ENCODE results near the gene CENPM. TPM values are rescaled to one million over a fixed set of nuclear protein-coding genes. Genes with fewer than 3 reads are reported as not detected.

The CENPM gene
- polyA plus RNA-seq, 4 donors = 11.2 to 16.2 (median 13.5) TPM

DNA sequence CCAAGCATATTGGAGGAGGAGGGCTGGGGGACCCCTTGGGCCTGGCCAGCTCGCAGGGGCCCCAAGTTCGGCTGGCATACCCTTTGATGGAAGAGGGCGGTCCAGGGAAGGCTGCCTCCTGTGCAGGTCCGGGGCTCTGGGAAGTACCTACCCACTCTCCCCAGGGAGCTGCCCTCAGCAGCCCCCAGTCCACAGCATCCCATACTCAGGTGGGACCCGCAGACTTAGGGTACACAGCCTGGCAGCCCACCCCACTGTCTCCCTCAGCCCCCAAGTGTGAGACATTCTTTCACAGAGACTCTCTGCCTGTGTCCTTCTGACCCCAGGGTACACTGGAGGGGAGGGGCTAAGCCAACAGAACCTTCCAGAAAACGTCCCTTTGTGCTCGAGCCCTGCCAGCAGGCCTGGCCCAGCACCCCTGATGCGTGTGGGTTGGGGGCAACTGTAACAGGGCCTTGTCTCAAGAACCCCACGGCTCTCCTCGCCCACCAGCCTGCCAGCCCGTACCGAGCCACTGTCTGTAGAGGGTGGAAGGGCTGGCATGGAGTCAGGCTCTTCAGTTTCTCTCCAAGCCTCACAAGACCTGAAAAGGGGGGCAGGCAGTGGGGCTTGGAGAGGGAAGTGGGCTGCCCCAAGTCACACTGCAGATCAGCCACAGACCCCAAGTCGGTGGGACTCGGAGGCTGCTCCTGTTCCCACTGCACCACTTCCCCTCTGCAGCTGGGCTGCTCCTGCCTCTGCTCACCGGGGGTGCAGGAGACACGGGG lies 13.4 kb downstream of the CENPM start:
- no peak for DNase-seq (ENCODE audit: low read depth in 4 of 4, low spot score in 3 of 4)

DNA sequence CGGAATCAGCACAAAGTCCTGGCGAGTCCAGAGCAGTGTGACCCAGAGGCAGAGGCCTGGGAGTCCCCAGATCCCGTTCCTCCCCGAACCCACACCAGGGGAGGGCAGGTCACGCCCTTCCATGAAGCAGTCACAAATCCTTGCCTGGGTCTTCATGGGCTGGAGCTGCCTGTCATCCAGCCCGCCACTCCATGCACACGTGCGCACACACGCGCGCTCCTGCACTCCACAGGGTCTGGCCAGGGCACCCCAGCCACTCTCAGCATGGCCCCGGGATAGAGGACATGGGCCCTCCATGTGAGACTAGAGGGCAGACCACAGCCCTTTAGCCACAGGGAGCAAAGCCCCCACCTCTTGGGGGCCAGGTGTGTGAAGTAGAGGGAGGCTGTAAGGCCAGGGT lies 14.6 kb downstream of the CENPM start:
- no peak for DNase-seq (ENCODE audit: low read depth in 4 of 4, low spot score in 3 of 4)

DNA sequence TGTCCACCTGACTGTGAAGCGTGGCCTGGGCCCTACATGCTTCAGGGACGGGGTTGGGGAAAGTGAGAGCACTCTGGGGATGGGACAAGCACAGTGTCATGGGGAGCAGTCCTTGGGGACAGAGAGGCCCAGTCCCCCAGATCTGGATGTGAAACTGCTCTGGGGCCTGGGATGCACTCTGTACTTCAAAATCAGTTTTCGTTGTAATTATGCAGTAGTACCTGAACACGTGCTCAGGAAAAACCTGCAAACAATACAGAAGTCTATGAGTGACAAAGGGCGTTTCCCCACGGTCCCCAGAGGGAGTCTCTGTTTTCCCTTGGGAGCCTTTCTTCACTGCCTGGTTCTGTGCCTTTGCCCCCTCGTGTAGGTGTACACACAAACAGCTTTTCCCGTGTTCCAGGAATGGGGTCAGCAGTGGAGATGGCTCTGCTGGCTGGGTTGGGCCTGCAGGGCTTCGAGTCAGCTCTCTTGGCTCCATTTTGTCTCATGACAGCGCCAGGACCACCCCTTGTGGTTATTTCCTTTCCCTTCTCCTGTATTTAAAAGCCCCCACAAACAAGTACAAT lies 15.2 kb downstream of the CENPM start:
- DNase-seq (ENCODE audit: low read depth in 4 of 4, low spot score in 3 of 4) = no peak

DNA sequence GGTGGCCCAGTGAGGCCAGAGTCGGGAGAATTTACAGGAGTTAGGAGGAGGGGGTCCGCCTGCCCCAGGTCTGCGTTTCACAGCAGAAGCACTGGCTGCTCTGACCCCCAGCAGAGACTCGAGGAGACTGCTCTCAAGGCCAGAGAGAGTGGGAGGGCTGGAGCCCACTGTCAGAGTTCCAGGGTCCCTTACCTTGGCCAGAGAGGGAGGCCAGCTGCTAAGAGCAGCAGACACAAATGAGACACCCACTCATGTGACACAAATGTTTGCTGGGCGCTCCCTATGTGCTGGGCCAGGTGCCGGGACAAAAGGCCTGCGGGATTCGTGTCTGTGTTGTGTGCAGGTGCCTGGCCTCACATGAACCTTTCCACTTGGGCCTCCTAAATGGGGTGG lies 17.5 kb downstream of the CENPM start:
- no peak for DNase-seq (ENCODE audit: low read depth in 4 of 4, low spot score in 3 of 4)

DNA sequence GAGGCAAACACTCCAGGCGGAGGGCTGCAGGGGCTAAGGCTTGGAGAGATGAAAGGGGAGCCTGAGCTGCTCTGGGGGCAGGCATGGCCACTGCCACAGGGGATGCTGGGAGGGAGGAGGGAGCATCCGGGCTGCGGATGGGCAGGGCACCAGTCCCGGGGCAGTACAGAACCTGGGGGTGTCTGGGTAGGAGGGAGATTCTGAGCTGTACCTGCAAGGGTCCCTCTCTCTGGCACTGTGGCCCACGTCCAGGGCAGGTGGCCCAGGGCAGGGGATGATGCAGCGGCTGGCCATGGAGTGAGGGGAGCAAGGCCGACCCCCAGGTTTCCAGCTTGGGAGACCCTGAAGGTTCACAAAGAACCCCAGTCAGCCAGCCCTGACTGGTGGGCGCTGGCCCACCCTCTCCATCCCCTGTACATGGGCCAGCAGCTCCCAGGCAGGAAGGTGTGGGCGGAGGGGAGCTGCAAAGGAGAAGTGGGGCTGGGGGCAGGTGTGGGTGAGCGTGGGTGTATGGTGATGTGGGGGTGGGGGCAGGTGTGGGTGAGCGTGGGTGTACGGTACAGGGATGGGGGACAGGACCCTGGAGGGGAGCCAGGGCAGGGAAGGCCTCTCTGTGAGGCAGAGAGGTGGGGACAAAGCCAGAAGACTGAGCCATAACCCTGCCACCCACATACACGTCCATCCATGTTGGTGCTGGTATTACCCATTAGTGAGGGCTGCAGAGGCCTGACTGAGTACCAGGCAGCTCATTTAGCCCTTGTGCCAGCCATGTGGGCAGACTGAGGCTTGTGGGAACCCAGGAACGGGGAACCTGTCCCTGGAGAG lies 18.1 kb downstream of the CENPM start:
- DNase-seq (ENCODE audit: low read depth in 4 of 4, low spot score in 3 of 4) = no peak

DNA sequence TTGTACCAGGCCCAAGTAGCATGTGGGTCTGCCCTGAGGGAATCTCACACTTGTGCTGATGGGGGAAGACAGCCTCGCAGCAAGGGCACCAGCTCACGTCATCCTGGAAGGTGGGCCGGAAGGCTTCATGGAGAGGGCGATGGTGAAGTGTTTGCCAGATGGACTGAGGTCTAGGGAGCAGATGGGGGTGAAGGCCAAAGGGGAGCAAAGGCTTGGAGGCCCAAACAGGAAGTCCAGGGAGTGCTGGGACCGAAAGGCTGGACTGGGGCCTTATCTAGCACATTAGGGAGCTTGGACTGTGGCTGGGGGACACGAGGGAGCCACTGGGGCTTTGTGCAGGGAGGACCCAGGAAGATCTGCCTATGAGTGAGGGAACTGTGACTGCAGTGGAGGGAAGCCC lies 19.1 kb downstream of the CENPM start:
- no peak for DNase-seq (ENCODE audit: low read depth in 4 of 4, low spot score in 3 of 4)

DNA sequence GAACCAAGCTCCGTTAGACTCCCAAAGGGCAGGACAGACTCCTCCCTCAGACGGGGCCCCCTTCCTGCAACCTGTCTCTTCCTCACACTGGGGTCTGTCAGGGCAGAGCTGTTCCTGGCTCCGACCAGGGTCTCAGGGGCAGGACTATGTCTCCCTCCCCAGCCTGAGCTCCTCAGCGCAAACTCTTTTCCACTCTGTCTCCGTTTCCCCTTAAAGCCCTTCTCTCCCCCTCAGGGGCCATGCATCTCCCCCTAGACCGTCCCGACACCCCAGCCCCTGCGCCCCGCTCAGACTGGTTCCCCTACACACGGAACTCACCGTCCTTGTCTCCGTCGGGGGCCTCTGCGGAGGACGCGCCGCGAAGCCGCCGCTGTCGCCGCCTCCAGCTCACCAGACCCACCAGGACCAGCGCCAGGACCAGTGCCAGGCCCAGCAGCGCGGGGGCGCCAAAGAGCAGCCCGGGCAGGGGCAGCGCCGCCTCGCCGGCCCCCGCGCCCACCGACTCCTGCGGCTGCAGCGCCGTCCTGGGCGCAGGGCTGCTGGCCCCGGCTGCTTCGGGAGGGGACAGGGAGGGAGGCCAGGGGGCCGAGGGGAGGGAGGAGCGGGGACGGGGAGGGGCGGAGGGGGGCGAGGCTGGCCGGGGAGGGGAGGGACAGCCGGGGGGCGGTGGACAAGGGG lies 21.0 kb downstream of the CENPM start:
- DNase-seq (ENCODE audit: low read depth in 4 of 4, low spot score in 3 of 4) = no peak

DNA sequence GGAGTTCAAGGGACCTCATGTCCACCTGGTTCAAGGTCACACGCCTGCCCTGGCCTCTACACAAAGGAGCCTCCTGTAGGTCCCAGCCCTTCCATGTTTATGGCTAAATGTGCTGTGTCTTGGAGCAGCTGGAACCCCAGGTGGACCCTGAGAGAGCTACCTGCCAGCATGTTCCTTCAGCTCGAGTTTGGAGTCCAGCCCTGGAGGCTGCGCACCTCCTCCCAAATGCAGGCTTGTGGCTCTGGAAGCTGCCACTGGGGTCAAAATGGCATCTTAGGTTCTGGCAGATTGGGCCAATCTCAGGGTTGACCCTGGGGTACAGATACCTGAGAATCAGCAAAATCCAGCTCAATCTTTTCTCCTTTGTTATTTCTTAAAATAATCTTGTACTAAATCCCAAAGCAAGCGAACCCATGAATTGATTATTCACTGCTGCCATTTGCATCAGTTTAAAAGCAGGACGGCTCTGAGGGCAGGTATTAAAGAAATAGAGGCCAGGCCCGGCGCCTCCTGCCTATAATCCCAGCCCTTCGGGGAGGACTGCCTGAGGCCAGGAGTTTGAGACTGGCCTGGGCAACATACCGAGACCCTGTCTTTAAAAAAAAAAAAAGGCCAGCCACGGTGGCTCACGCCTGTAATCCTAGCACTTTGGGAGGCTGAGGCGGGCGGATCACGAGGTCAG lies 23.2 kb downstream of the CENPM start:
- no peak for DNase-seq (ENCODE audit: low read depth in 4 of 4, low spot score in 3 of 4)

DNA sequence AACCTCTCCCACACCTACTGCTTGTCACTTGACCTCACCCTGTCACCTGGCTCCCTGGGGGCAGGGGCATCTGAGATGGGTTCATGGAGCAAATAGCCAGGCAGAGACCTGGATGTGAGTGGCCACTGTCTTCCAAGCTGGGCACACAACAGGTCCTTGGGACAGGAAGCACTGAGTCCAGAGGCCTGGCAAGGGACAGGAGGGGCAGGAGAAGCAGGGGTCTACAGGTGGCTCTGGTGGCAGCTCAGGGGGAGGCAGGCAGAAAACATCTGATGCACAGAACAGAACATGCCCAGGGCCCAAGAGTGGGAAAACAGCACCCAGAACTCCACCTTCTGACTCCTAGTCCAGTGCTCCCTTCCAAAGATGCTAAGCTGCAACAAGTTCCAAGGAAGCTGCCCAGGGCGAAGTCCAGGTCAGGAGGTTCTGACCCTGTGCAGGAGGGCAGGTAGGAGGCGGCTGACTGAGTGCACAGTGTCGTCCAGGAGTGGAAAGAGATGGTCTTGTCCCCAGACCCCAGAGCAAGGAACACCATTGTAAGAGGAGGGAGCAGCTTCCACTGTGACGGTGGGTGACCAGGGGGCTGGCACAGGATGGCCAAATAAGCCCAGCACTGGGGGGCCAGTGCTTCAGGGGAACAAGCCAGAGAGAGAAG lies 23.9 kb downstream of the CENPM start:
- DNase-seq (ENCODE audit: low read depth in 4 of 4, low spot score in 3 of 4) = no peak

DNA sequence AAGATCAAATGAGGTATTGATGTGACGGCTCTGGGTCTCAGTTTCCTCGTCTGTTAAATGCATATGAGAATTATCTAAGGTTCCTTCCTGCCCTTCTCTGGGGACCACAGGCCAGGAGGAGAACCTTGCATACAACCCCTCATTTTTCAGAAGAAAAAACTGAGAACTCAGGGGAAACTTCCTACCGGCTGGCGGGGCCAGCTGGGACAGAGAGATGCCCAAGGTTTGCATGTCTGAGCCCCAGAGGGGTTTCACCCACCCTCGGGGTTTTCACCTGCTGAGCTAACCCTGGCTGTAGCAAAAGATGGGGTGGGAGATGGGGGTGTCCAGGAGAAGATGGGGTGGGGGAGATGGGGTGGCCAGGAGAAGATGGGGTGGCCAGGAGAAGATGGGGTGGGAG lies 24.6 kb downstream of the CENPM start:
- DNase-seq (ENCODE audit: low read depth in 4 of 4, low spot score in 3 of 4) = no peak

DNA sequence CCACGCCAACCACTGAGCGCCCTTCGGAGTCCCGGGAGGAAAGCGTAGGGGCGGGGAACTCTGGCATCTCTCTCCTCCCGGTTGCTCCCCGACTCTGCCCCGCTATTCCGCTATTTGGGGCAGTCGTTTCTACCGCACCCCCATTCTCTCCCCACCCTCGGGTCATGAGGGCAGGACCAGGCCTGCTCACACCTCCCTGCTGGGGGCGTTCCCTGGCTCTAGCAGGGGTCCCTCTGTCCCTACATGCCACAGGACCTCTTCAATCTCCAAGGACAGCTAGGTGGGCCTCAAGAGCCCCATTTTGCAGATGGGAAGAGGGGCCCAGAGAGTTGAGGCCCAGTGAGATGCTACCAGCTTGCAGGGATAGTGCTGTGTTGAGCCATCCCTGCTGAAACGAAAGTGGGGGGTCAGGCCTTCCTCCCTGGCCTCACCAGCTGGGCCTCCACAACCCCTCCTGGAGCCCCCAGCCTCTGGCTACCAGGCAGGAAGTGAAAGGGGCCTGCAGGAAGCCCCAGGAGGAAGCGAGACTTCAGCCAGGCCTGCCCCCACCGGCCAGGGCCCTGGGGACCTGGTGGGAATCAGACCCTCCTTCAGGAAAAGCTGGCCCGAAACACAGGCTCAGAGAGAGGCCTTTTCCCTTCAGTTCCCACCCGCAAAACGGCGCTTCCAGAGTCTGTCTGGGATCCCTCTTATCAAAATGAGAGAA lies 26.5 kb downstream of the CENPM start:
- no peak for DNase-seq (ENCODE audit: low read depth in 4 of 4, low spot score in 3 of 4)

DNA sequence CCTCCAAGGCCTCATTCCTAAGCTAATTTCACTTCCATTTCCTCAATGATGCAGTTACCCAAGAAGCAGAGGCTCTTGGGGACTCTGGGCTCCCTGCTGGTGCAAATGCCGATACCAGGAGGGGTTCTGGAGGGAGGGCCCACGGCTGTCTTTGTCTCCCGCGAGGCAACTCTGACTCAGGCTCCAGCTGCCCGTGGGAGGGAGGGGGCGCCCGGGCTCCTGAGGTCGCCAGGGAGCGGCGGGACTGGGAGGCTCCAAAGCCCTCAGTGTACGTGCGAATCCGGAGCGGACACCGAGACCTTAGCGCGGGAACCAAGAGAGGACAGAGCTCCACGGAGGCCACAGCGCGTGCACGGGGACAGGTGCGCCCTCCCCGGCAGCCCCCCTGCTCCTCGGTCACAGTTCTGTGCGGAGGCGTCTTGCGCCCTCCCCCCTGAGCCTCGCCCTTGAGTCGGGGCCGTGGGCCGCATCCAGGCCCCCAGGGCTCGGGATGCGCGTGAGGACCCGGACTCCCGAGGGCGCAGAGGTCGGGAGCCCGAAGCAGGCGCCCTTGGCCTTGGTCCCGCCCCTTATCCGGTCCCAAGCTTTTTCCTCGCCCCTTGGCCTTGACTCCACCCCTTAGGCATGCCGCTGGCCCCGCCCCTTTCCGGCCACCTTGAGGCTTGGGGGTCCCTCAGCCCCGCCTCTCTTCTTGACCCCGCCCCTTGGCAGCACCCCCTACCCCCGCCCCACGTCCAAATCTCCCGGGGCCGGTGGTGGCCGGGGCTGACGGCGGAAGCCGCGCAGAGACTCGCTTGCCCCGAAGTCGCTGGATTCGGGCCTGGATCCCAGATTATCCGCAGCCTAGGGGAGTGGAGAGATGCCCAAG lies 27.4 kb downstream of the CENPM start:
- no peak for DNase-seq (ENCODE audit: low read depth in 4 of 4, low spot score in 3 of 4)

DNA sequence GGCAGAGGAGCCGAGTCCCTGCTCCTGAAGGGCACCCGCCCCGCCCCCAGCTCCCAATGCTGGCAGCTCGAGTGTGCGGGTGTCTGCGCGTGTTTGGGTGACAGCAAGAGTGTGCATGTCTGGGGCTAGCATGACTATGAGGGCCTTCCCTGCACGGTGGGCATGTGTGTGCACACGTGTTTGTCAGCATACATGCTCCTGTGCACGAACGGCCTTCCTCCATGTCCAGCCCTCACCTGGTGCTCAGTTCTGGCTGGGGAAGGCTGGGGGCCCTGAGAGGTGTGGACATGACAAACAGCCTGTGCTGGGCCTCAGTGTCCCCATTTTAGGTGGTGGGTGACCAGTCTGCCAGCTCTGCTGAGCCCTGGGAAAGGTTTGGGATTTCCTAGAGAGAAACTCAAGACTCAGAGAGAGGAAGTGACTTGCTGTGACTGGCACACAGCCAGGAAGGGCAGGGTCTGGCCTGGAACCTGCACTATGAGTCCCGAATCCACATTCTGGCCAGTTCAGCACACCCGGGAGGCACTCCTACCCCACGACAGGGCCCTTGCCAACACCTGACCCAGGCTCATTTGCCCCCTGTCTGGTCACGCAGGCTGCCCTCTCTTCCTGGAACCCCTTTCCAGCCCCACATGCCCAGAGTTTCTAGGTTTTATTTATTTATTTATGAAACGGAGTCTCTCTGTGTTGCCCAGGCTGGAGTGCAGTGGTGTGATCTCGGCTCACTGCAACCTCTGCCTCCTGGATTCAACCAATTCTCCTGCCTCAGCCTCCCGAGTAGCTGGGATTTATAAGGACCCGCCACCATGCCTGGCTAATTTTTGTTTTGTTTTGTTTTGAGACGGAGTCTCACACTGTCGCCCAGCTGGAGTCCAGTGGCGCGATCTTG lies 28.8 kb downstream of the CENPM start:
- DNase-seq (ENCODE audit: low read depth in 4 of 4, low spot score in 3 of 4) = no peak

DNA sequence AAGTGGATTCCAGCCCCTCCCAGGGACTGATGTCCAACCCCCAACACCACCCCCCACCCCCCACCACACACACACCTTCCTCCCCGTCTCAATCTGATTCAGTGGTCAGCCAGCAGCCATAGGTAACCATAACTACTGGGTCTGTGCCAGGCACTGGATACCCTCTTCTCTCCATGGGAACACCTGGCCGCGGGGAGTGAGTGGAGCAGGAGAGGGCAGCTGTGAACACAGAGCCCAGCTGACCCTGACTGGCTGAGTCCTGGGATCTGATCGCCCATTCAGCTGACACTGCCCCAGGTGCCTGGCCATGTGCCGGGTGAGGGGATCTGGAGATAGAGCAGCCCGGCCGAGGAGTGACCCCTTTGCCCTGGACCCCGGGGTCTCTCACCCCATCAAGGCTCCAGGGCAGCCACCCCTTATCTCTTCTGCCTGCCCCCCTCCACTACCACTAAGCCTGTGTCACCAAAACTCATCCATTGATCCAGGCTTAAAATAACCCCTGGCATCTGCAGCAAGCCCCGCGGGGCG lies 29.5 kb downstream of the CENPM start:
- no peak for DNase-seq (ENCODE audit: low read depth in 4 of 4, low spot score in 3 of 4)

DNA sequence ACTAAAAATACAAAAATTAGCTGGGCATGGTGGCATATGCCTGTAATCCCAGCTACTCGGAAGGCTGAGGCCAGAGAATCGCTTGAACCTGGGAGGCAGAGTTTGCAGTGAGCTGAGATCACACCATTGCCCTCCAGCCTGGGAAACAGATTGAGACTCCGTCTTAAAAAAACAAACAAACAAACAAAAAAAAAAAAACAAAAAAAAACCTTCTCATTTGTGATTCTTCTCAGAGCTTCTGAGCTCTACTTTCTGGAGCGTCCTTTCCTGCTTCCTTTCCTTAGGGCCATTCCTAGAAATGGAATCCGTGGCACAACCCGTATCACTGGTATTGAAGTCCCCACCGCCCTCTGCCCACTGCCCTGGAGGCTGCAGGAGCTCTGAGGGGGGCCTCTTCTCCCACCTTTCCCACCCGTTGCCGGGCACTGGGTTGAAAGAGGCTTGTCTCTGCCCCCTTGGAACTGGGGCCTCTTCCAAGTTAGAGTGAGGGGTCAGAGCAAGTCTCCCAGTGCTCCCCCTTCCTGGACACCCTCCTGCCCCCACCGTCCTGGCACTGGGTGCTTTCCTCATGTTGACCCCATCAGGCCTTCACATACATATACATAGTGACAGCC lies 30.1 kb downstream of the CENPM start:
- DNase-seq (ENCODE audit: low read depth in 4 of 4, low spot score in 3 of 4) = no peak

DNA sequence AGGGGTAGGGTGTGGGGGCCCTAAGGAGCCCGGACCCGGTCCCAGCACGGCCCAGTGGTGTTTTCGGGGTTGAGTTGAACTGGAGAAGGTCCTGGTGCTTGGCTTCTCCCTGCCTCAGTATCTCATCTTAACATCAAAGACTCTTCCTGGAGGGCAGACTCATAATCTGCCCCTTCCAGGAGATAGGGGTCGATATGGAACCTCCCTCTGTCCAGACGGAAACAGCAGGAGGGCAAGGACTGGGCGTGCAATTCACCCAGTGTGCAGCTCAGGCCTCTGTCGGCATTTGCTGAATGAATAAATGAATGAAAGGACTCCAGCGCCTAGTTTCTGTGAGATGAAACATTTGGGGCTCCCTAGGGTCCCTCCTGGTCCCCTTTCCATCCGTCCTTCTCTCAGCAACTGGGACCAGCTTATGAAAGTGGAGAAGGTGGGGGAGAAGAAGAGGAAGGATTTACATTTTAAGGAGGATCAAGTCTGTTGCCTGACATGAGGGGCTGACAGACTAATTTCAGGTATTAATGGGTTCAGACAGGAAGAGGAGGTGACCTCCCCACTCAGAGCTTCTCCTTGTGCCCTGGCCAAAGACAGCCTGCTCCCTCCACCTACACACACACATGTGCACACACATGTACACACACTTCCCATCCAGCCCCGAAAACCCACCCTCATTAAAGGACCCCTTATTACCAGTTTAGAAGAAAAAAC lies 31.0 kb downstream of the CENPM start:
- no peak for DNase-seq (ENCODE audit: low read depth in 4 of 4, low spot score in 3 of 4)
